Measurements from ENCODE around the gene IGFBPL1.
"Not testable (repeated sequence)": the region's sequence is repeated elsewhere in the genome, so short reads cannot be mapped to it uniquely, and the experiment has no call there.

IGFBPL1 gene

DNA sequence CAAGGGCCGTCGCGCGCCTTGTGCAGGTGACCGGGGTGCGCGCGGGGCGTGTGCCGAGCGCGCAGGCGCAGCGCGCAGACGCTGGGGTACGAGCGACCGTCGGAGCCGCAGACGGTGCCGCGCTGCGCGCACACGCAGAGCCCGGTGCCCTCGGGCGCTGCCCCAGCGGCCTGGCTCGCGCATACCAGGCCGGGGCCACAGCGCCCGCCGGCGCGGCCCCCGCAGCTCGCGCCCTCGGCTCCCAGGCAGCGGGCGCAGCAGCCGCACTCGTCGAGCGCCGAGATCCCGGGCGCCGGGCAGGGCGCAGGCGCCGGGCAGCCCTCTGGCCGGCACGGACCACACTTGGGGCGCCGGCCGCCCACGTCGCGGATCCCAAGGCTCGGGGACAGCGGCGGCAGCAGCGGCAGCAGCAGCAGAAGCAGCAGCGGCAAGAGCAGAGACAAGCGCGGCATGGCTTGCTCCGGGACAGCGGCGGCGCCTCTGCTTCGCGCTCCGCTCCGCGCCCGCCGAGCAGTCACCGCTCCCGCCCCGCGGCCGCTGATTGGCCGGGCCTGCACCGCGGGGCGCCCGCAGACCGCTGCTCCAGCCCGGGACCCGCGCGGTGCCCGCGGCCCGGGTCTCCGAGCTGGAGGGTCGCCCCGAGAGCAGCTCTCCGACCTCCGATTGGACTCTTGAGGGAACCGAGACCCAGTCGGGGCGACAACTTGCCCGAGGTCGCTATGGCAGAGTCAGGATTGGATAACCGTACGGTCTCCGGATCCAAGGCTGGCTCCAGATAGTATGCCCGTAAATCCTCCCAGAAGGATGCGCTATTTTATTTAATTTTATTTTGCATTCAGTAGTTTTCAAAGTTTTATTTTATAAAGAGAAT lies at the start of gene IGFBPL1:
Gene IGFBPL1, minus strand, starts transcription at position 482 of the 871 bp plus-strand sequence. Its CDS starts 30 bp downstream, at position 452.
- no peak for DNase-seq (ENCODE audit: low read depth in 2 of 2)

GRCh38 chr9:38472583-38473249 lies 48.5 kb upstream of the IGFBPL1 start:
- DNase-seq (ENCODE audit: low read depth in 2 of 2) = not testable (repeated sequence)

GRCh38 chr9:38467404-38467803 lies 43.1 kb upstream of the IGFBPL1 start:
- DNase-seq (ENCODE audit: low read depth in 2 of 2) = no peak

GRCh38 chr9:38453835-38454234 lies 29.6 kb upstream of the IGFBPL1 start:
- DNase-seq (ENCODE audit: low read depth in 2 of 2) = no peak

DNA sequence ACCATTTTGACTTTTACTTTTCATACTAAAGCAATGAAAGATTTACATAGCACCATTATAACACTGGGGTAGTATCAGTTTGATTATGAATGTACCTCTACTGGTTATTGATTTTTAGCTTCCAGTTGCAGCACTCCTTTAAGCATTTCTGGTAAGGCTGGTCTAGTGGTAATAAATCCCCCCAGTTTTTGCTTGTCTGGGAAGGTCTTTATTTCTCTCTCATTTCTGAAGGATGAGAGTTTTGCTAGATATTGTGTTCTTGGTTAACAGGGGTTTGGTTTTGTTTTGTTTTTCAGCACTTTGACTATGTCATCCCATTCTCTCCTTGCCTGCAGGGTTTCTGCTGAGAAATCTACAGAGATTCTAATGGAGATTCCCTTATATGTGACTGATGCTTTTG lies 26.9 kb upstream of the IGFBPL1 start:
- no peak for DNase-seq (ENCODE audit: low read depth in 2 of 2)

DNA sequence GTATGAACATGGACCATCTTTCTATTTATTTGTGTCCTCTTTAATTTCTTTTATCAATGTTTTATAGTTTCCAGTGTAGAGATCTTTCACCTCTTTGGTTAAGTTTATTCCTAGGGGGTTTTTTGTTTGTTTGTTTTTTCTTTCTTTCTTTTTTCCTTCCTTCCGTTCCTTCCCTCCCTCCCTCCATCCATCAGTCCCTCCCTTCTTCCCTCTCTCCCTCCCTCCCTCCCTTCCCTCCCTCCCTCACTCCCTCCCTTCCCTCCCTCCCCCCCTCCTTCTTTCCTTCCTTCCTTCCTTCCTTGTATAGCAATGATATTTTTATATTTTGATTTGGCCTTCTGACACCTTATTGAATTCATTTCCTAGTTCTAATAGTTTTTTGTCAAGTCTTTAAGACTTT lies 23.4 kb upstream of the IGFBPL1 start:
- DNase-seq (ENCODE audit: low read depth in 2 of 2) = no peak

DNA sequence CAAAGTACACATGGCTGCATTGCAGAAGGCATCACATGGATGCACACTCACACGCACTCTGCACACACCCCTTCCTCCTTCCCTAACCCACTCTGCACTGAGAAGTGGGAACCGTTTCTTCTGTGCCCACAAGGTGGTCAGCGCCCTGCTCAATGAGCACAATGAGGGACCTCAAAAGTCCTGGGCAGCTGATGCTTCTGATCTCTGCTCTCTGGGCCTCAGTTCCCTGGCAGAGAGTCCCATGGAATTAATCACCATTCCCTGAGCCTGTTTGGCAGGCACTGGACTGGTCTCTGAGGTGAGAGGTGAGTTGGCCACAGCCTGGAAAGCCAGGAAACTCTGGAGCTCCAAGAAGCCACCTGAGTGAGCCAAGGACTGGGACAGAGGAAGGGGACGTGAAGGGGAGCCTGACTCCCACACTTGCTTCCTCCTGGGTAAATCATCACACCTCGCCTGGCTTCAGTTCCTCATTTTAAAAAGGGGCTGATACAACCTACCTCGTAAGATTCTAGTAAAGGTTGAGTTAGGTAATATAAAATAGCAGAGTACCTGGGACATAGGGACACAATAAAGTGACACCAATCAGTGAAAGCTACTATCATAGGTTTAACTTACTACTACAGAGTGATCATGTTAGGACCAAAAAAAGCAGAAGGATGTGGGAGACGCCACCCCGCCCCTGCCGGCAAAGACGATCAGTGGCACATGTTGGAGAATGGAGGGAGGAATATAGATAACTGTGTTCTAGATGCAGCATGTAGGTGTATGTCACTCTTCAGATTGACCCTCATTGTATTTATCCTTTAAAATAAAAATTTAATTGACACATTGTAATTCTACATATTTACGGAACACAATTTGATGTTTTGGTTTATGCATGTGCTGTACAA lies 21.1 kb upstream of the IGFBPL1 start:
- no peak for DNase-seq (ENCODE audit: low read depth in 2 of 2)

DNA sequence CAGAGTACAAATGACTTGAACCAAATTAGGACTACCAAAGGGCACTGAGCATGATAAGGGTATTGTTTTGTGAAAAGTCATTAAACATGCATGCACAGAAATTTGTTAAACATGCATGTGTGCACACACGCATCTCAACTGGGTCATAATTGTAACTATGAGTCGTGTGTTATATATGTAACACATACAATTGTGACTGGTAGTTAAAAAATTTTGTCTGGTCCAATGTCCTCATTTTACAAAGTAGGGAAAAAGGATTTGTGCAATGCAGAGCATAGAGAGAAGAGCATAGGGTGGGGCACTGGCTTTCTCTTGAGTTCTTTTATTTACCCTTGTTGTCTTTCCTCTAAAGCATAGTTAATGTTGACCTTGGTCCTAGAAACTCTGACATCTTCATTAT lies 19.3 kb upstream of the IGFBPL1 start:
- DNase-seq (ENCODE audit: low read depth in 2 of 2) = no peak

DNA sequence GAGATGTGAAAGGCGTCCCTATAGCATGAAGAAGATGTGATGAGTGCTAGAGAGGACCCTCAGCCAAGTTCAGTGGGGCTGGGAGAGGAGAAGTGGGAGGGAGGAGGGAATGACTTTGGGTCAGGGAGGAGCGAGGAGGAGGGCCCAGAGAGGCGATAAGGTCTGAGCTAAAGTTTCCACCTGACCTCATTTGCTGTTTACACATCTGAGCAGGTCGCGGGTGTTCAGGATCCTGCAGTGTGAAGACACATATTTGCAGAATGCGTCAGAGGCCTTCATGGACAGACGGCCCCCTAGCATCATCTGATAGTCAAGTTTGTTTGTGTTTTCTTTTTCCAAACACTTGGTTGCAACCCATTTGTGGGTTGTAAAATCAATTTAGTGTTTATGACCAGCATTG lies 18.9 kb upstream of the IGFBPL1 start:
- DNase-seq (ENCODE audit: low read depth in 2 of 2) = no peak

DNA sequence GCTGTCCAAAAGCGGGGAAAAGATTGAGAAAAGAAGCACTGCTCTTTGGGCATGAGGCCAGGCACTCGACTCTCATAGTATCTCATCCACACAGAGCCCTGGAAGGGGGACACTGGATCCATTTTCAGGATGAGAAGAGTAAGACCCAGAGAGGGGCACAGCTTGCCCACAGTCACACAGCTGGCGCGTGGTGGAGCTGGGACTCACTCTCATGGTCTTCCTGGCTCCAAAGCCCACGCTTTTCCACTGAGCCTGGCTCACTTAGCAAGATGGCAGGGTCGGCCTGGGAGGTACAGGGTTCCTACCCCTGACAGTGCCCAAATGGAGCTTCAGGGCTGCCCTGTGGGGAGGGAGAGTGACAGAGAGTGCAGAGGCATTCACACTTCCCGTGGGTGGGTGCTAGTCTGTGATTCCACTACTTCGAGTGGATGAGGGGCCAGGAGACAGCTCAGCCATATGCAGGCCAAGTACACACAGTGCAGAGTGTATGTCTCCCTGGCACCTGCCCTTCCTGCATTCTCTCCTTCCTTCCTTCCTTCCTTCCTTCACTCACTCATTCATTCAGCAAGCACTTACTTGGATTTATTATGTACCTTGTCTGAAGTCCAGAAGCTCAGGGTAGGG lies 18.3 kb upstream of the IGFBPL1 start:
- DNase-seq (ENCODE audit: low read depth in 2 of 2) = no peak

DNA sequence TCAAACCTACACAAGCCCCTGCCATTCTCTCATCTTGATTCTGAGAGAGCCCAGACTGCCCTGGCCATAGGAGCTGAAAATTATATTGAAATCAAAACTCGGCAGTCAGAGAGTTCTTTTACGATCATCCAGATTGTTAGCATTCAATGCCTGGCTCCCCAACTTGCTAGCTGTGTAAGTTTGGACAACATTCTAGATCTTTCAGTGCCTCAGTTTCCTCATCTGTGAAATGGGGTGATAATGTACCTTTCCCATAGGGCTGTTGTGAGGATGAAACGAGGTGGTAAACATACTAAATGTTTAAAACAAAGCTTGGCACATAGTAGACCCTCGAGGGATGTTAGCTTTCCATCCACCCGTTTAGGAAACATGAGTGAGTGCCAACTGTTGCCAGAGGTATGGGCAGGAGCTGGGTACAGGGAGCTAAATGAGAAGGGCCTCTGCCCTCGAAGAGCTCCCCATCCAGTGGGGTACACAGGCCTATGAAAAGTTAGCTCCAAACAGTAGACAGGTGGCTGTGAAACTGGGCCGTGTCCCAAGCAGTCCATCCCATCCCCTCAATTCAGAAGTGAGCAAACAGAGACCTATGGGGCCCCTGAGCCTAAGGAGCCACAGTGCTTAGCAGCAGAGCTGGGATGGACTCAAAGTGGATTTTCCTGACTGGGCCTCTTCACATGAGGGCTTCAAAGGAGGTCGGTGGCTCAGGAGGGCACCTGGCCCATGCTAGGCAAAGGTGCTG lies 17.3 kb upstream of the IGFBPL1 start:
- DNase-seq (ENCODE audit: low read depth in 2 of 2) = no peak

- no peak for DNase-seq (ENCODE audit: low read depth in 2 of 2)
Measured at GRCh38 chr9:38440516-38440915, 16.3 kb upstream of the IGFBPL1 start.

DNA sequence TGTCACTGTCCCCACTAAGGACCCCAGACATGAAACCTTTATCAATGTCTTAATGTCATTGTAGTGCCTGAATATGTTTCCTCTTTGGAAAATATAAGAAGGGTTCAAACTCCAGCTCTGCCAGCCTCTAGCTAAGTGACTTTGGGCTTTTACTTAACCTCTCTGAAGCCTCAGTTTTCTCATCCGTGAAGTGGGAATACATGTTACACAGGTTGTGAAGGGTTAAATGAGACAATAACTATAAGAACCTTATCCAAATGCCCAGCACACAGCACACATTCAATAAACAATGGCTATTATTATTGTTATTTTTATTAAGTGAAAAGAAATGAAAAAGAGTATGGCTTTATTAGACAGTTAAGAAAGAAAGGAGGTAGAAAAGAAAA lies 15.7 kb upstream of the IGFBPL1 start:
- DNase-seq (ENCODE audit: low read depth in 2 of 2) = no peak

- no peak for DNase-seq (ENCODE audit: low read depth in 2 of 2)
Measured at GRCh38 chr9:38439291-38439915, 15.1 kb upstream of the IGFBPL1 start.

DNA sequence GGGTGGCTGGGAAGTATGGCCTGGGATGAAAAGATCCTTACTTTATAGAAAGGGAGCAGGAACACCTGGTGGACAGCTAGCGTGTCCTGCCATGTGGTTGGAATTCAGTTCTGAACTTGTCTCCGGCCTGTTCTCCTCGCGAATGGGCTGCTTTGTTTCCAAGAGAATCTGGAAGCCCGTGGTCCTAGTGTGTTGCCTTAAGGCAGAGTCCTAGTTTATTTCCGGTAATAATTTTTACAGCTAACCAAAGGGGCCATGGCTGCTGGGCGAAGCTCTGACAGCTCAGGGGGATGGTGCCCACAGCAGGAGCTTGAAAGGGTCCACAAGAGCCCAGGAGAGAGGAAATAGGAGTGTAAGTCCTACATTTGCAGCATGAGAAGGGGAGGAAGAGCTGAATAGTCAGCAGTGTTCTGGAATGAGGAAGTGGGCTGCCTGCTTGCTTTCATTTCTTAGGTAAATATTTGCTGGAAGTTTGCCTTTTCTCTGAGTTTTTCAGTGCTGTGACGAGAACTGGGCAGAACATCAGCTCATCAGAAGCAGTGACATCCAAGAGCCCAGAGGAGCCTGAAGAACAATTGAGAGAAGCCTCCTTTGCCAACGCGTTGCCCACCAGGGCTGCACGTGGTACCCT lies 13.1 kb upstream of the IGFBPL1 start:
- DNase-seq (ENCODE audit: low read depth in 2 of 2) = no peak

- DNase-seq (ENCODE audit: low read depth in 2 of 2) = no peak
Measured at GRCh38 chr9:38436708-38437107, 12.5 kb upstream of the IGFBPL1 start.

DNA sequence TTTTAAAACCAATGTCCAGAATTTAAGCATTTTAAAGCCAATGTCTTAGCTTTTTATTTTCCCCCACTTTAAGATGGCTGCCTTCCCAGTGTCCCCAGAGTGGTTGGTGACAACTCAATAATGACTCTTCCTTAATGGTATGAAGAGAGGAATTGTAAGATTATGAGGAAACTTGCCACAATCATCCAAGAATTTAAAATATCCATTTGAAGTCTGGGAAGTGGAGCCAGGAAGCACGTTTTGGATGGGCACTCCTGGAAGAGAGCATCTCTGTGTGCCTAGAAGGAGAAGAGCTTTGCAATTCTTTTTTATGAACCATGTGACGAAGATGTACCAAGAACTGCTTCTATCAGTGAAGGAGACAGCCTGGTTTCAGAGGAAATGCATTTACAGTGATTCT lies 11.3 kb upstream of the IGFBPL1 start:
- DNase-seq (ENCODE audit: low read depth in 2 of 2) = no peak

DNA sequence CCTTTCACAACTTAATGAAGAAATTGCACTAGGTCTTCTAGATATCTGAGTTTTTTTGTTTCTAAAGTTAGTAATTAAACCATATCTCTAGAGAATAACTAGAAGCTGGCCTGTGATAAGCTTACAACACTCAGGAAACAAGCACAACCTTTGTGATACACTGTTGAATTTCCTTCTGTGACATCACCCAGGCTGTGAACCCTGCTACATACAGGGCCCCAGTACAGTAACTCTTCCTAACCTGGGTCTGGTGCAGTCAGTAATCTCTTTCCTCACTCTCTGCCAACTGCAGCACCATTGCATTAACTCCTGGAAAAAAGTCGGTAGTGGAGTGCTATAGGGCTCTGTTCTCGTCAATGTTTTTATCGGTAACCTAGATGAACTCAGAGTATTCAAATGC lies 10.6 kb upstream of the IGFBPL1 start:
- DNase-seq (ENCODE audit: low read depth in 2 of 2) = no peak

DNA sequence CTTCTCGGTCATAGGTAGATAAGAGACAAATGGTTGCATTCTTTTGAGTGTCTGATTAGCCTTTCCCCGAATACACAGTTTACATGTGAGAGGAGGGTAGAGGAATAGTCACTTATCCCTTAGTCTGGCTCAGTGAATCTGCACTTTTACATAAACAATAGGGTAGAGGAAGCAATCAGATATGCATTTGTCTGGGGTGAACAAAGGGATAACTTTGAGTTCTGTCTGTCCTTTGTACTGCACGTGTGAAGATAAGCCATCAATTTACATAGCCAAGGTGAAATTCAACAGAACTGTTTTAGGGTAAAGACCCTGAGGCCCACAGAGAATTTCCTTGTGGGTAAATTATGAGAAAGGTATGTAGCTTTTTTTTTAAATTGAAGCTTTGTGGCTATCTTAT lies 10.1 kb upstream of the IGFBPL1 start:
- DNase-seq (ENCODE audit: low read depth in 2 of 2) = no peak

GRCh38 chr9:38432922-38433510 lies 8.8 kb upstream of the IGFBPL1 start:
- no peak for DNase-seq (ENCODE audit: low read depth in 2 of 2)
